Uterus (tissue), 2 donors: ENCODE data around the gene MXD4.

ENCODE experiments used
- CTCF ChIP-seq, 4 experiments: fragments of 200-600 bp in 2 of 4; fragments of 450-650 bp in 2 of 4; sonication (generic) in 2 of 4; IDR thresholded peaks; one replicate each; pipeline ENCODE4 v1.5.1; 2016 to 2019; ENCODE audit warnings: antibody characterized with exemption in 4 of 4, mild to moderate bottlenecking in 2 of 4, moderate library complexity in 1 of 4
- POLR2A ChIP-seq, 2 donors: fragments of 450-650 bp; IDR thresholded peaks; one replicate each; pipeline ENCODE4 v1.6.1; 2016; ENCODE audit warnings: antibody characterized with exemption in 2 of 2, mild to moderate bottlenecking in 1 of 2, moderate library complexity in 1 of 2

- no peak for TF ChIP-seq POLR2A (IDR thresholded peaks at IDR 0.05)
- TF ChIP-seq CTCF (IDR thresholded peaks at IDR 0.05): no peak
These were observed 2.7 kb upstream of the MXD4 start for GRCh38 chr4:2264481-2265041.
